ENCODE results near the gene TRDMT1.
A peak's percentile ranks its signal among the peaks of the same experiment; 100 is the strongest.
"Not testable (repeated sequence)": the region's sequence is repeated elsewhere in the genome, so short reads cannot be mapped to it uniquely, and the experiment has no call there.

TRDMT1 gene

DNA sequence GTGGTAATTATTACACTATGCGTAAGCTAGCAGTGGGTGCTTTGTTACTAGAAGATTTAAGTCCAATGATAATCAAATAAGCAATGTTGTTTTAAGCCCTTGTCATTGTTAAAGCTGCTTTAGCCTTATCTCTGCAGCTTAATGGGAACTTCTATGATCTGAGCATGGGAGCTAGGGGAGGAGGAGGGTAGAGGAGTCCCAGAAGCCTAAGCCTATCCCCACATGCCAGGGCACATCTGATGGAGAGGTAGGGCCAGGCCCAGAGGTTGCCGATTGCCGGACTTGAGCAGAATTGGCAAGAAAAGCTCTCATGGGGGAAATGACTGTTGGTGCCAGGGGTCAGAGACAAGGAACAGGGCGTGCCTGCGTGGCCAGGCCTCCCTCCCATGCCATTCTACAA lies 85.3 kb downstream of the TRDMT1 start:
- no peak overlapping the region for H4K12ac ChIP-seq (ENCODE audit: low read depth, low read length)
- H3K4ac ChIP-seq (ENCODE audit: low read depth, low read length), result no peak overlapping the region
- H3K79me2 ChIP-seq (ENCODE audit: control insufficient read depth, insufficient read depth, low read length, poor library complexity), result no peaks in the 10 kb centered on the region
- no peak overlapping the region for H4K8ac ChIP-seq (ENCODE audit: low read depth, low read length)
- no peak overlapping the region for H3K27ac ChIP-seq (ENCODE audit: low read depth, low read length)
- H3K14ac ChIP-seq (ENCODE audit: low read length), result no peak overlapping the region
- no peaks in the 10 kb centered on the region for H3K36me3 ChIP-seq (ENCODE audit: control insufficient read depth in 1 of 2, insufficient read depth in 2 of 2, low read length in 2 of 2)
- no peak overlapping the region for H2BK120ac ChIP-seq (ENCODE audit: insufficient read depth, low read length, poor library complexity)
- no peak overlapping the region for H3K4me3 ChIP-seq (ENCODE audit: low read depth, low read length)
- H2AK5ac ChIP-seq (ENCODE audit: low read length), result no peak overlapping the region
- H4K91ac ChIP-seq (ENCODE audit: low read depth, low read length), result no peak overlapping the region
- no peak for DNase-seq
- WGBS (ENCODE audit: extremely low coverage, insufficient coverage, insufficient read length), result no CpG with 5 or more reads among the region's 5 CpGs
- H3K27me3 ChIP-seq (ENCODE audit: insufficient read depth, low read length), result no peaks in the 10 kb centered on the region
- no peaks in the 10 kb centered on the region for H3K9me3 ChIP-seq (ENCODE audit: insufficient read depth, low read depth, low read length)
- H3K9ac ChIP-seq (ENCODE audit: low read length), result no peak overlapping the region
- H3K4me1 ChIP-seq (ENCODE audit: control insufficient read depth in 1 of 2, insufficient read depth in 2 of 2, low read length in 2 of 2), result peaks cover 5 to 7% of the 10 kb centered on the region in 2 experiments
- no peak overlapping the region for H2BK5ac ChIP-seq (ENCODE audit: low read depth, low read length, poor library complexity)
- no peak overlapping the region for H2BK12ac ChIP-seq (ENCODE audit: low read length)
- H2AFZ ChIP-seq (ENCODE audit: insufficient read depth, low read length, poor library complexity), result no peak overlapping the region
- peaks cover 1% of the 10 kb centered on the region for H3K79me1 ChIP-seq (ENCODE audit: low read length)
- no peak overlapping the region for H3K18ac ChIP-seq (ENCODE audit: low read length)
- H3K4me2 ChIP-seq (ENCODE audit: low read length), result no peak overlapping the region
- no peak overlapping the region for H3K23ac ChIP-seq (ENCODE audit: low read length)

DNA sequence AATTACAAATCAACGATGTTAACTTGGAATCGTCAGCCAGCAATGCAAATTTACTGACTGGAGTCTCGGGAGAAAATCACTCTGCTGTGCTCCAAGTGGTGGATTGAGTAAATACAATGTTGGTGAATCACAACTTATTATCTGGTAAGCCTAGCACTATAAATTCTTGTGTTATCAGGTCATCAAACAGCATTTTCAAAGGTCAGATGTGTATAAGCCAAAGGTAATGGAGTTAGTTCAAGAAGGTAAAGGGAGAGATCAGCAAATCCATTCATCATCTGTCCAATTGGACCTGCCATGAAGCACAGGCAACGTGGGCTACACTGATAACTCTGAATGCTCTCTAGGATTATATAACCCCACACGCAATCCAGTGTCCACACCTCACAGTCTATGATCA lies 85.8 kb downstream of the TRDMT1 start:
- no peaks in the 10 kb centered on the region for H3K36me3 ChIP-seq (ENCODE audit: control insufficient read depth in 1 of 2, insufficient read depth in 2 of 2, low read length in 2 of 2)
- no peak overlapping the region for H4K12ac ChIP-seq (ENCODE audit: low read depth, low read length)
- peaks cover 1% of the 10 kb centered on the region for H3K79me1 ChIP-seq (ENCODE audit: low read length)
- H3K4me2 ChIP-seq (ENCODE audit: low read length), result no peak overlapping the region
- no peak overlapping the region for H3K27ac ChIP-seq (ENCODE audit: low read depth, low read length)
- no peak overlapping the region for H2AK5ac ChIP-seq (ENCODE audit: low read length)
- H3K14ac ChIP-seq (ENCODE audit: low read length), result no peak overlapping the region
- H3K79me2 ChIP-seq (ENCODE audit: control insufficient read depth, insufficient read depth, low read length, poor library complexity), result no peaks in the 10 kb centered on the region
- H3K4me1 ChIP-seq (ENCODE audit: control insufficient read depth in 1 of 2, insufficient read depth in 2 of 2, low read length in 2 of 2), result peaks cover 5 to 7% of the 10 kb centered on the region in 2 experiments
- no peak overlapping the region for H2BK12ac ChIP-seq (ENCODE audit: low read length)
- DNase-seq, result no peak
- H3K23ac ChIP-seq (ENCODE audit: low read length), result no peak overlapping the region
- H3K18ac ChIP-seq (ENCODE audit: low read length), result no peak overlapping the region
- no peak overlapping the region for H2BK120ac ChIP-seq (ENCODE audit: insufficient read depth, low read length, poor library complexity)
- H3K9me3 ChIP-seq (ENCODE audit: insufficient read depth, low read depth, low read length), result peaks cover 1% of the 10 kb centered on the region
- H4K91ac ChIP-seq (ENCODE audit: low read depth, low read length), result no peak overlapping the region
- no peak overlapping the region for H2AFZ ChIP-seq (ENCODE audit: insufficient read depth, low read length, poor library complexity)
- no CpG with 5 or more reads among the region's 5 CpGs for WGBS (ENCODE audit: extremely low coverage, insufficient coverage, insufficient read length)
- H3K4ac ChIP-seq (ENCODE audit: low read depth, low read length), result no peak overlapping the region
- H2BK5ac ChIP-seq (ENCODE audit: low read depth, low read length, poor library complexity), result no peak overlapping the region
- H3K27me3 ChIP-seq (ENCODE audit: insufficient read depth, low read length), result no peaks in the 10 kb centered on the region
- no peak overlapping the region for H4K8ac ChIP-seq (ENCODE audit: low read depth, low read length)
- no peak overlapping the region for H3K4me3 ChIP-seq (ENCODE audit: low read depth, low read length)
- H3K9ac ChIP-seq (ENCODE audit: low read length), result no peak overlapping the region

DNA sequence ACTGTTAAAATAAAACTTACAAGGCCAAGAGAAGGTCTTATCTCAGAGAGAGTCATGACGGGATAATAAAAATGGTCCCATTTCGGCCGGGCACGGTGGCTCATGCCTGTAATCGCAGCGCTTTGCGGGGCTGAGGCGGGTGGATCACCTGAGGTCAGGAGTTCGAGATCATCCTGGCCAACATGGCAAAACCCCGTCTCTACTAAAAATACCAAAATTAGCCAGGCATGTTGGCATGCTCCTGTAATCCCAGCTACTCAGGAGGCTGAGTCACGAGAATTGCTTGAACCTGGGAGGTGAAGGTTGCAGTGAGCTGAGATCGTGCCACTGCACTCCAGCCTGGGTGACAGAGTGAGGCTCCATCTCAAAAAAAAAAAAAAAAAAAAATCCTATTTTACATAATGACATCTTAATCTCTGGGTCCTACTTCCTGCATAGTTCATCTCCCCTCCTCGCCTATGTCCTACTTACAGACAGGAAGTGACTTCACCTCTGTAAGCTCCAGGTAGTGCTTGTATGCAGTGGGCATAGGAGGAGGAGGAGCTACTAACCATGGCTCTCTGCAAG lies 86.5 kb downstream of the TRDMT1 start:
- not testable (repeated sequence) for H3K9me3 ChIP-seq (ENCODE audit: insufficient read depth, low read depth, low read length); H2AK5ac ChIP-seq (ENCODE audit: low read length); H3K36me3 ChIP-seq (ENCODE audit: control insufficient read depth in 1 of 2, insufficient read depth in 2 of 2, low read length in 2 of 2); H3K4me1 ChIP-seq (ENCODE audit: control insufficient read depth in 1 of 2, insufficient read depth in 2 of 2, low read length in 2 of 2); H3K27ac ChIP-seq (ENCODE audit: low read depth, low read length); H2BK5ac ChIP-seq (ENCODE audit: low read depth, low read length, poor library complexity); DNase-seq; H3K14ac ChIP-seq (ENCODE audit: low read length); H3K4me2 ChIP-seq (ENCODE audit: low read length); H3K27me3 ChIP-seq (ENCODE audit: insufficient read depth, low read length); H3K9ac ChIP-seq (ENCODE audit: low read length); H2AFZ ChIP-seq (ENCODE audit: insufficient read depth, low read length, poor library complexity); H3K23ac ChIP-seq (ENCODE audit: low read length); H3K4me3 ChIP-seq (ENCODE audit: low read depth, low read length); H3K79me1 ChIP-seq (ENCODE audit: low read length); H3K79me2 ChIP-seq (ENCODE audit: control insufficient read depth, insufficient read depth, low read length, poor library complexity); H4K12ac ChIP-seq (ENCODE audit: low read depth, low read length)
- Histone ChIP-seq H4K8ac (ENCODE audit: low read depth, low read length) (peak overlapping the region; percentile 50), H2BK120ac (ENCODE audit: insufficient read depth, low read length, poor library complexity) (peak overlapping the region; percentile 10), H4K91ac (ENCODE audit: low read depth, low read length) (peak overlapping the region; percentile 32), H3K4ac (ENCODE audit: low read depth, low read length) (peak overlapping the region; percentile 21), H3K18ac (ENCODE audit: low read length) (peak overlapping the region; percentile 41), H2BK12ac (ENCODE audit: low read length) (peak overlapping the region; percentile 79)
- no CpG with 5 or more reads among the region's 13 CpGs for WGBS (ENCODE audit: extremely low coverage, insufficient coverage, insufficient read length)

DNA sequence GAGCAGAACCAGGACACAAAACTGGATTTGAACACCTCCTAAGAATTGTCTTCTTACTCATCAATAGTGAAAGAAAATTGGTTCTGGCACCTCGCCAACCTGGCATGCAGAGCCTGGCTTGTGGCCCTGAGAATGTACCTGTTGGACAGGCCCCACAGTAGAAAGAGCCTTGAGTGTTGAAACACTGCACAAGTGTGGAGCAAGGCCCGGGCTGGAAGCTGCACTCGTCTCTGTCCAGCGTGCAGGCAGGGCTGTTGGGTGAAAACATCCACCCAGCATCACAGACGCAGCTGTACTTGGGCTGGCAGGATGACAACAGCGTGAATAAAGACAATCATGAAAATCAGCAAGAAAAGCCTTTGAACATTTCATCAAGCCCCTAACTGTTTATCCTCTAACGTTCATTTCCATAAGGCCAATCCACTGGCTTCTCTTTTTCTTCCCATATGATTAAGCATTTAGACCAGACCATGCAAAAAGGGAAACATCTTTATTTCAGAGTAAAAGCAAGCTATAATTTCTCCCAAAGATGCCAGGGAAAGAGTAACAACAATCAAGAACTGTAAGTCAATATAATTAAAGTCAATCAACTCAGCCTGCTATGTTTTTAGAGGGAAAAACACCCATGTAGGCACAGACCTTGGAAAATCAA lies 87.5 kb downstream of the TRDMT1 start:
- no peak overlapping the region for H3K4me2 ChIP-seq (ENCODE audit: low read length)
- H2BK12ac ChIP-seq (ENCODE audit: low read length), result no peak overlapping the region
- peaks cover 5 to 7% of the 10 kb centered on the region in 2 experiments for H3K4me1 ChIP-seq (ENCODE audit: control insufficient read depth in 1 of 2, insufficient read depth in 2 of 2, low read length in 2 of 2)
- H4K8ac ChIP-seq (ENCODE audit: low read depth, low read length), result no peak overlapping the region
- H2BK120ac ChIP-seq (ENCODE audit: insufficient read depth, low read length, poor library complexity), result no peak overlapping the region
- H2BK5ac ChIP-seq (ENCODE audit: low read depth, low read length, poor library complexity), result no peak overlapping the region
- H3K79me1 ChIP-seq (ENCODE audit: low read length), result peaks cover 1% of the 10 kb centered on the region
- no peaks in the 10 kb centered on the region for H3K27me3 ChIP-seq (ENCODE audit: insufficient read depth, low read length)
- no peak overlapping the region for H3K4ac ChIP-seq (ENCODE audit: low read depth, low read length)
- peaks cover 2% of the 10 kb centered on the region for H3K9me3 ChIP-seq (ENCODE audit: insufficient read depth, low read depth, low read length)
- no peak overlapping the region for H3K14ac ChIP-seq (ENCODE audit: low read length)
- H3K4me3 ChIP-seq (ENCODE audit: low read depth, low read length), result no peak overlapping the region
- H3K18ac ChIP-seq (ENCODE audit: low read length), result no peak overlapping the region
- H3K23ac ChIP-seq (ENCODE audit: low read length), result no peak overlapping the region
- no peak for DNase-seq
- H3K79me2 ChIP-seq (ENCODE audit: control insufficient read depth, insufficient read depth, low read length, poor library complexity), result no peaks in the 10 kb centered on the region
- WGBS (ENCODE audit: extremely low coverage, insufficient coverage, insufficient read length), result no CpG with 5 or more reads among the region's 7 CpGs
- no peak overlapping the region for H2AK5ac ChIP-seq (ENCODE audit: low read length)
- H3K9ac ChIP-seq (ENCODE audit: low read length), result no peak overlapping the region
- no peaks in the 10 kb centered on the region for H3K36me3 ChIP-seq (ENCODE audit: control insufficient read depth in 1 of 2, insufficient read depth in 2 of 2, low read length in 2 of 2)
- no peak overlapping the region for H4K12ac ChIP-seq (ENCODE audit: low read depth, low read length)
- H4K91ac ChIP-seq (ENCODE audit: low read depth, low read length), result no peak overlapping the region
- no peak overlapping the region for H3K27ac ChIP-seq (ENCODE audit: low read depth, low read length)
- no peak overlapping the region for H2AFZ ChIP-seq (ENCODE audit: insufficient read depth, low read length, poor library complexity)

Data from trophoblast cell (in vitro differentiated cells and primary cell).